ENCODE results near the gene PPP1R11.

DNA sequence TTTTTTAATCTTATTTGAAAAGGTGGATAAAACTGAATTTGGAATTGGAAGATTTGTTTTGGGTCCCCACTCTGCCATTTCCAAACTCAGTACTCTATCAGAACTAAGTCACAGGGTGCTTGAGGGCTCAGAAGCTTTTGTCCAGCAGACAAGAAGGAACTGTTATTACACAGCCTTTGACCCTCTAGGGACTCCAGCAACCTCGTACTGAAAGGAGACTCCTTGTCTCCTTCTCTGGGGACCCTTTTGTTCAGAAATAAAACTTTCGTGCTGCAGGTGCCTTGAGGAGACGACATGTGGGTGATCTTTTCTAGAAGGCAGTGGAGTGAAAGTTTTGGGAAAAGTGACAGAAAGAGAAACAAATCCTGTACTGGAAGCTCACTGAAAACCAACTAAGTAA lies 13.3 kb upstream of the PPP1R11 start:
- TF ChIP-seq, protein P1, sequence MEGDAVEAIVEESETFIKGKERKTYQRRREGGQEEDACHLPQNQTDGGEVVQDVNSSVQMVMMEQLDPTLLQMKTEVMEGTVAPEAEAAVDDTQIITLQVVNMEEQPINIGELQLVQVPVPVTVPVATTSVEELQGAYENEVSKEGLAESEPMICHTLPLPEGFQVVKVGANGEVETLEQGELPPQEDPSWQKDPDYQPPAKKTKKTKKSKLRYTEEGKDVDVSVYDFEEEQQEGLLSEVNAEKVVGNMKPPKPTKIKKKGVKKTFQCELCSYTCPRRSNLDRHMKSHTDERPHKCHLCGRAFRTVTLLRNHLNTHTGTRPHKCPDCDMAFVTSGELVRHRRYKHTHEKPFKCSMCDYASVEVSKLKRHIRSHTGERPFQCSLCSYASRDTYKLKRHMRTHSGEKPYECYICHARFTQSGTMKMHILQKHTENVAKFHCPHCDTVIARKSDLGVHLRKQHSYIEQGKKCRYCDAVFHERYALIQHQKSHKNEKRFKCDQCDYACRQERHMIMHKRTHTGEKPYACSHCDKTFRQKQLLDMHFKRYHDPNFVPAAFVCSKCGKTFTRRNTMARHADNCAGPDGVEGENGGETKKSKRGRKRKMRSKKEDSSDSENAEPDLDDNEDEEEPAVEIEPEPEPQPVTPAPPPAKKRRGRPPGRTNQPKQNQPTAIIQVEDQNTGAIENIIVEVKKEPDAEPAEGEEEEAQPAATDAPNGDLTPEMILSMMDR (conservative IDR thresholded peaks at IDR 0.05; ENCODE audit: low read depth, low read length), result no peak
- TF ChIP-seq EZH2phosphoT487 (IDR thresholded peaks at IDR 0.05; ENCODE audit: borderline replicate concordance, low read length) (no peak), EZH2 (IDR thresholded peaks at IDR 0.05; ENCODE audit: low read length, unreplicated experiment) (no peak)

Data from PC-3 (cell line).